Measurements from ENCODE around the gene MCTP2.

The MCTP2 gene

DNA sequence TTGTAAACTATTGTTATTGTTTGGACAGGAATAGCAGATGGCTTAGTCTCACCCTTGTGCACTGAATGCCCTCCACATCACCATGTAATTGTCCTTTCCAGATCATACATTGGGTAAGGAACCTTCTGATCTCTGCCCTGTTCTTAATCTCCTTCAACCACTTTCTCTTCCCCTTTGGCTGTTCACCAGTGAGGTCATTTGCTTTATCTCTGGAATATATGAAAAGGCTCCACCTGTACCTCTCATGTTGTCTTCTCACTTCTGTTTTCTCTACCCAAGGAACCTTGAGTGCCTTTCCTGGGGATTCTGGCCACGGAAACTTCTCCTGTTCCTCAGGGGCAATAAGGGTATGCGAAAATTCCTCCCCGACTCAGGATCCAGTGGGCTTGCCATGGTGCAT, 28.5 kb downstream of the MCTP2 start:
- no peak for DNase-seq (ENCODE audit: low read depth in 1 of 2, low spot score in 1 of 2)
- Histone ChIP-seq H3K4me3 (replicated peaks; ENCODE audit: insufficient read depth, low read length) (no peak overlapping the region), H3K27me3 (ENCODE audit: insufficient read depth, poor library complexity, severe bottlenecking) (no peaks in the 10 kb centered on the region), H3K27ac (replicated peaks) (no peak overlapping the region)
- TF ChIP-seq, protein P1, sequence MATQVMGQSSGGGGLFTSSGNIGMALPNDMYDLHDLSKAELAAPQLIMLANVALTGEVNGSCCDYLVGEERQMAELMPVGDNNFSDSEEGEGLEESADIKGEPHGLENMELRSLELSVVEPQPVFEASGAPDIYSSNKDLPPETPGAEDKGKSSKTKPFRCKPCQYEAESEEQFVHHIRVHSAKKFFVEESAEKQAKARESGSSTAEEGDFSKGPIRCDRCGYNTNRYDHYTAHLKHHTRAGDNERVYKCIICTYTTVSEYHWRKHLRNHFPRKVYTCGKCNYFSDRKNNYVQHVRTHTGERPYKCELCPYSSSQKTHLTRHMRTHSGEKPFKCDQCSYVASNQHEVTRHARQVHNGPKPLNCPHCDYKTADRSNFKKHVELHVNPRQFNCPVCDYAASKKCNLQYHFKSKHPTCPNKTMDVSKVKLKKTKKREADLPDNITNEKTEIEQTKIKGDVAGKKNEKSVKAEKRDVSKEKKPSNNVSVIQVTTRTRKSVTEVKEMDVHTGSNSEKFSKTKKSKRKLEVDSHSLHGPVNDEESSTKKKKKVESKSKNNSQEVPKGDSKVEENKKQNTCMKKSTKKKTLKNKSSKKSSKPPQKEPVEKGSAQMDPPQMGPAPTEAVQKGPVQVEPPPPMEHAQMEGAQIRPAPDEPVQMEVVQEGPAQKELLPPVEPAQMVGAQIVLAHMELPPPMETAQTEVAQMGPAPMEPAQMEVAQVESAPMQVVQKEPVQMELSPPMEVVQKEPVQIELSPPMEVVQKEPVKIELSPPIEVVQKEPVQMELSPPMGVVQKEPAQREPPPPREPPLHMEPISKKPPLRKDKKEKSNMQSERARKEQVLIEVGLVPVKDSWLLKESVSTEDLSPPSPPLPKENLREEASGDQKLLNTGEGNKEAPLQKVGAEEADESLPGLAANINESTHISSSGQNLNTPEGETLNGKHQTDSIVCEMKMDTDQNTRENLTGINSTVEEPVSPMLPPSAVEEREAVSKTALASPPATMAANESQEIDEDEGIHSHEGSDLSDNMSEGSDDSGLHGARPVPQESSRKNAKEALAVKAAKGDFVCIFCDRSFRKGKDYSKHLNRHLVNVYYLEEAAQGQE (IDR thresholded peaks at IDR 0.05; ENCODE audit: insufficient replicate concordance, low read depth): no peak
- TF ChIP-seq POLR2AphosphoS5 (IDR thresholded peaks at IDR 0.05; ENCODE audit: low read depth): no peak
- TF ChIP-seq, protein P2, sequence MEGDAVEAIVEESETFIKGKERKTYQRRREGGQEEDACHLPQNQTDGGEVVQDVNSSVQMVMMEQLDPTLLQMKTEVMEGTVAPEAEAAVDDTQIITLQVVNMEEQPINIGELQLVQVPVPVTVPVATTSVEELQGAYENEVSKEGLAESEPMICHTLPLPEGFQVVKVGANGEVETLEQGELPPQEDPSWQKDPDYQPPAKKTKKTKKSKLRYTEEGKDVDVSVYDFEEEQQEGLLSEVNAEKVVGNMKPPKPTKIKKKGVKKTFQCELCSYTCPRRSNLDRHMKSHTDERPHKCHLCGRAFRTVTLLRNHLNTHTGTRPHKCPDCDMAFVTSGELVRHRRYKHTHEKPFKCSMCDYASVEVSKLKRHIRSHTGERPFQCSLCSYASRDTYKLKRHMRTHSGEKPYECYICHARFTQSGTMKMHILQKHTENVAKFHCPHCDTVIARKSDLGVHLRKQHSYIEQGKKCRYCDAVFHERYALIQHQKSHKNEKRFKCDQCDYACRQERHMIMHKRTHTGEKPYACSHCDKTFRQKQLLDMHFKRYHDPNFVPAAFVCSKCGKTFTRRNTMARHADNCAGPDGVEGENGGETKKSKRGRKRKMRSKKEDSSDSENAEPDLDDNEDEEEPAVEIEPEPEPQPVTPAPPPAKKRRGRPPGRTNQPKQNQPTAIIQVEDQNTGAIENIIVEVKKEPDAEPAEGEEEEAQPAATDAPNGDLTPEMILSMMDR (IDR thresholded peaks at IDR 0.05; ENCODE audit: insufficient read depth, low read length): no peak
- TF ChIP-seq SPI1 (IDR thresholded peaks at IDR 0.05; ENCODE audit: borderline replicate concordance, low read depth): no peak

DNA sequence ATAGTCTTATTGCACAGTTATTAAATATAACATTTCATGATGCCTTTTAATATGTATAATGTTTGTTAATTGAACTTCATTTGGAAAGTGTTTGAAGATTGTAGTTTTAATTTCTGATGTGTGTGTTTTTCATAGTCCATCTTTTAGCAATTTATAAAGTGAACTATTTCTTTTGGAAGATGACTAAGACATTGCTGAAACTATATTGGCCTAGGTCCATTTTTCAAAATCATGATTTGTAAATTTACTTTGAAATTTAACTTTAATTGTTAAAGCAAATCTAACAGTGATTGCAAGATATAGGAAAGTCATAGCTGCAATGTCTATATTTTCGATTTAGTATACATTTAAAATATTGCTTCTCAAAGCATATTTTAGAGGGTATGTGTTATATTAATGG, 30.8 kb downstream of the MCTP2 start:
- TF ChIP-seq, protein P1 (IDR thresholded peaks at IDR 0.05; ENCODE audit: insufficient replicate concordance, low read depth): no peak
- TF ChIP-seq GABPA (IDR thresholded peaks at IDR 0.05; ENCODE audit: low read depth): no peak
- no peak for DNase-seq (ENCODE audit: low read depth in 1 of 2, low spot score in 1 of 2)
- no peak overlapping the region for H3K27ac ChIP-seq (replicated peaks)
- no peaks in the 10 kb centered on the region for H3K27me3 ChIP-seq (ENCODE audit: insufficient read depth, poor library complexity, severe bottlenecking)
- H3K4me3 ChIP-seq (replicated peaks; ENCODE audit: insufficient read depth, low read length): no peak overlapping the region

DNA sequence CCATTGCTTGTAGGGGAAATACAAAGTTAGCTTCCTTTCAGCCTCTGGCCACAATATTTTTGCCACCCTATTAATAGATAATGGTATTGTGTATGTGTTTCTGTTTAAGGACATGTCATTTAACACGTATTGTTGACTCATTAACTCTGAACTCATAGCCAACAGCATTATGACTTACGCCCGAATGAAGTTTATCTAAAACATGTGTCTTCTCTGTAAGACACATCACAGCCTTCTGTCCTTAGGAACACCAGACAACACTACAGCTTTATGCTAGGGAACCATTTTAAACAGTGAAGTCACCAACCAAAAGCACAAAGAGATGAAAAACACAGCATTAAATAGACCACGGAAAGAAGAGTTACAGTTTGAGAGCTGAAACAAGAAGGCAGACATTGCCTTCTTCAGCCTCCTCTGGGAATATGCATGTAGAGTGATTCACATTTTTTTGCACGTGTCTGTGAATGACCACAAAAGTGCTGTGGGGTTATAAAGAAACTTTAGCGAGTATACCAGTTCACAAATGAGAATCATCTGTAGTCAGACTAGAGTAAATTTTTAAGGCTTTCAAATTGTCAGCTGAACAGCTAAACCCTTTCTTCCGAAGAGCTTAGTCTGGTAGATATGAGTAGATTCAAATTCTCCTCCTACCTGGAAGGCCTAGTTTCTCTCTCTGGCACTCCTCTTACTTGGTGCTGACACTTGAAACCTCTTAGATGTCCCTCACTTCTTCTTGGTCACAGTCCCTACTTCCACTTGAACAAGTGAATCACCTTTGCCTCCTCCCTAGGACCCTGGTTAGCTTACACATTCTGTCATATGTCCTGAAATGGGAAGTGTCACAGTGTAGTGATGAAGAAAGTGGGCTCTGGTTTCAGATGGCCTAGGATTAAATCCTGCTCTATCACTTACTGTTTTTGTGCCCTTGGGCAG, 32.2 kb downstream of the MCTP2 start:
- no peaks in the 10 kb centered on the region for H3K27me3 ChIP-seq (ENCODE audit: insufficient read depth, poor library complexity, severe bottlenecking)
- DNase-seq (ENCODE audit: low read depth in 1 of 2, low spot score in 1 of 2): no peak
- H3K27ac ChIP-seq (replicated peaks): no peak overlapping the region
- H3K4me3 ChIP-seq (replicated peaks; ENCODE audit: insufficient read depth, low read length): no peak overlapping the region
- TF ChIP-seq GABPA (IDR thresholded peaks at IDR 0.05; ENCODE audit: low read depth): no peak
- TF ChIP-seq, protein P1 (IDR thresholded peaks at IDR 0.05; ENCODE audit: insufficient replicate concordance, low read depth): no peak
- TF ChIP-seq, protein P2 (IDR thresholded peaks at IDR 0.05; ENCODE audit: insufficient read depth, low read length): no peak
- TF ChIP-seq POLR2AphosphoS5 (IDR thresholded peaks at IDR 0.05; ENCODE audit: low read depth): no peak
- TF ChIP-seq SPI1 (IDR thresholded peaks at IDR 0.05; ENCODE audit: borderline replicate concordance, low read depth): peak; percentile 31; the same call in 1 of the 2 replicates
